Muscle of leg (tissue), 11 donors: ENCODE measurements around the gene MMRN1. TPM values are rescaled to one million over a fixed set of nuclear protein-coding genes. Genes with fewer than 3 reads are reported as not detected.
"Not testable (repeated sequence)": the region's sequence is repeated elsewhere in the genome, so short reads cannot be mapped to it uniquely, and the experiment has no call there.

Experiments used
- DNase-seq: peaks from one replicate; pipeline ENCODE4 v3.0.0; 2013
- H3K27ac ChIP-seq: one replicate; pipeline ENCODE4 v1.5.1; 2013; ENCODE audit warnings: mild to moderate bottlenecking, low read length, control low read depth
- H3K27me3 ChIP-seq: one replicate; pipeline ENCODE4 v1.6.1; 2013; ENCODE audit warnings: low read length; ENCODE audit not compliant: control insufficient read depth, insufficient read depth
- H3K36me3 ChIP-seq: one replicate; pipeline ENCODE4 v1.6.1; 2013; ENCODE audit warnings: low read length; ENCODE audit not compliant: control insufficient read depth, insufficient read depth
- H3K4me1 ChIP-seq: one replicate; pipeline ENCODE4 v1.6.1; 2013; ENCODE audit warnings: low read length; ENCODE audit not compliant: control insufficient read depth, insufficient read depth
- H3K4me3 ChIP-seq: one replicate; pipeline ENCODE4 v1.5.1; 2013; ENCODE audit warnings: low read length, control low read depth
- H3K9me3 ChIP-seq: replicated peaks from 2 replicates; pipeline ENCODE4 v1.6.1; 2013; ENCODE audit warnings: low read depth, low read length; ENCODE audit not compliant: control insufficient read depth
- WGBS: methylation state at CpG from one replicate; pipeline ENCODE4 v1.1.5; 2013; ENCODE audit warnings: missing lambda C conversion rate; ENCODE audit not compliant: insufficient coverage; 5-methylcytosine and 5-hydroxymethylcytosine counted together
- polyA plus RNA-seq, 8 donors: library from polyadenylated mRNA; unstranded; fragments of 120-200 nt; gene quantifications; one replicate each; pipeline versions ENCODE4 v1.2.1 to v1.2.3, GENCODE V29; 2013; ENCODE audit warnings: inconsistent platforms in 1 of 8, low replicate concordance in 1 of 8; ENCODE audit not compliant: insufficient read length in 8 of 8, insufficient read depth in 1 of 8
- total RNA-seq: library from RNA; stranded (reverse); fragments of 120-200 nt; gene quantifications from one replicate; pipeline ENCODE4 v1.2.4, GENCODE V29; 2013

The MMRN1 gene
- total and polyA plus RNA-seq, 9 donors: 1.4 to 8.8 (median 6.4) TPM

DNA sequence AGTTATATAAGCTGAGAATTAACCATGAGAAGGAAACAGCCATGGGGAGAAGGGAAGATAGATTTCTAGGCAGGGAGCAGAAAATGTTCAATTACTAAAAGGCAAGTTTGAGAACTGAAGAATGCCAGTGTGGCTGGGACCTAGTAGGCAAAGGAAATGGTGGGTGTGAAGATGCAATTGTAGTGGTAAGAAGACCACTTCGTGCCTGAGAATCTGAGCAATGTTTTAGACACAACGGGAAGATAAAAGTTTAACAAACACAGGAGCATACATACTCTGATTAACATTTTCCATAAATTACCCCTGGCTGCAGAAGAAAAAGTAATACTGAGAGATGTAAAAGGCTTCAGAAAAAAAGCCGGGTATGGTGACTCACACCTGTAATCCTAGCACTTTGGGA is 18.1 kb upstream of the MMRN1 start:
- Histone ChIP-seq H3K9me3 (no peaks in the 10 kb centered on the region), H3K36me3 (no peaks in the 10 kb centered on the region), H3K27ac (no peak overlapping the region), H3K4me3 (no peak overlapping the region), H3K27me3 (no peaks in the 10 kb centered on the region), H3K4me1 (no peaks in the 10 kb centered on the region)
- no CpG with 5 or more reads among the region's 3 CpGs for WGBS
- DNase-seq: no peak

DNA sequence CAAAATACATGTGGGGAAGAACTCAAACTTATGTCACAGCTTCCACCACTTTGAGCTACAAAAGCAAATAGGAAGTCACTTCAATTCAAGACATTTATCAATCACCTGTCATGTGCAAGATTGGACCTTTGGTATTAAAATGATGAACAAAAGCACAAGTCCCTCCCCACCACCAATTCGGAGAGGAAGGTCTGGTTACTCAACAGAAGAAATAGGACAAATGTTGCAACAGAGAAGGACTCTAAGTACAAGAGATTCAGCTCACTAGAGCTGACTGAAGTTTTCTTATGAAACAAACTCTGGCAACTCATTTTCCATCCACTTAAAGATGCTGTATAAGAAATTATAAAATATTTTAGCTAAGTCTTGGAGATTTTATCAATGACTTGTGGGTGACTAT is 16.0 kb upstream of the MMRN1 start:
- H3K9me3 ChIP-seq: no peaks in the 10 kb centered on the region
- H3K27ac ChIP-seq: no peak overlapping the region
- no peaks in the 10 kb centered on the region for H3K4me1 ChIP-seq
- no peaks in the 10 kb centered on the region for H3K27me3 ChIP-seq
- no peak for DNase-seq
- no peak overlapping the region for H3K4me3 ChIP-seq
- WGBS: no CpG with 5 or more reads among the region's 1 CpG
- no peaks in the 10 kb centered on the region for H3K36me3 ChIP-seq

DNA sequence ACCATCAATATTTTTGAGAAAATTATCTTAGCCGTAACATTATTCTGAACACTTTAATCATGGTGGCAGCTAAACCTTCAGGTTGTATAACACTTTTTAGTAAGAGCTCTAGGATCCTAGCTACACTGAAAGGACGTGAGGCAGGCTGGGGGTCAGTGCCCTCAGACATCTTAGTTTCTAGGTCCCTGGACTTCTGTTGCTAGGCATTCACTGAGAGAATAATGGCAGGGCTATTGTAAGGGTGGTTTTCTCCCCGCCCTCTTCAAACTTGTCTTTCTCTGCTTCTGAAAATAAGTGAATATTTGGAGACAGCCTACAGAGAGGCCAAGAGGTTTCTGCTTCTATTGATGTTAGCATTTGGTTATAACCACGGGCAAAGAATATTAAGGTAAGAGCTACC is 15.4 kb upstream of the MMRN1 start:
- 60% methylated on average over 1 of the region's 4 CpGs for WGBS

DNA sequence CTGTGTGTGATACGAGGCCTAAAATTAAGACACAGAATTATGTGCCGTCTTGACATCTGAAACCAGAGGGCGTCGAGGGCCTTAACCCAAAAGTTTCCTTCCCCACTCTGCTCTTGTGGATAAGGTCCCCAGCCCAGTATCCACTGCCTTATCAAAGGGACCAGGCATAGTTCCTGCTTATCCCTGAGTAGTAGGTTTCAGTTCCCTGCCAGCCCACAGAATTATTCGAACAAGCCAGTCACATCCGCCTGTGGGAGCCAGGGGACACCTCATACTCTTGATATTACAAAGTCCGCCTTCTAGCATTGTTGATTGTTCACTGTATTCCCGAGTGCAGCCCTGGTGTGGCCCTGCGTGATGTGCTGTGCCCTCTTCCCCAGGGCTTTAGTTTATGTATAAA is 5.4 kb upstream of the MMRN1 start:
- Histone ChIP-seq H3K27ac (no peak overlapping the region), H3K36me3 (no peaks in the 10 kb centered on the region), H3K9me3 (no peaks in the 10 kb centered on the region), H3K4me3 (no peak overlapping the region), H3K4me1 (no peaks in the 10 kb centered on the region), H3K27me3 (no peaks in the 10 kb centered on the region)
- DNase-seq: peak; percentile 22
- WGBS: 76% methylated on average over 6 of the region's 9 CpGs

More for the DNA sequence above, 15.4 kb upstream of the MMRN1 start:
- Histone ChIP-seq H3K36me3 (no peaks in the 10 kb centered on the region), H3K4me1 (no peaks in the 10 kb centered on the region), H3K4me3 (no peak overlapping the region), H3K27me3 (no peaks in the 10 kb centered on the region), H3K27ac (no peak overlapping the region), H3K9me3 (no peaks in the 10 kb centered on the region)
- DNase-seq: no peak

DNA sequence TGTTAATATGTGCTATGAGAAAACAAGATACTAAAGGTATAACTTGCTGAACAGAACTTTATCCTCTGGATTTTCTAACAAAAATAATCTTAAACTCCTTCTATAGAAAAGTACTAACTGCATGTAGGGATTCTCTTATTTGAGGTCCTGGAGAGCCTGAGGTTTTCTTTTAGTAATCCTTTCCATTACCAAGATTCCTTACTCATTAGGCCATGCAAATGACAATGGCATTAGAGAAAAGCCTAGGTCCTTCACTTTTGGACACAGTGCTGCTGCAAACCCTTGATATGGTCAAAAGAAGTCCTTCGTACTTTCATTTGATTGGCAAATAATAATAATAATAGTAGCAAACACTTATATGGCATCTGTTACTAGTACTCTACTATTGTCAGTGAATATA is 3.2 kb downstream of the MMRN1 start:
- H3K9me3 ChIP-seq: no peaks in the 10 kb centered on the region
- no CpG with 5 or more reads among the region's 1 CpG for WGBS
- H3K4me1 ChIP-seq: no peaks in the 10 kb centered on the region
- no peak for DNase-seq
- H3K36me3 ChIP-seq: no peaks in the 10 kb centered on the region
- no peak overlapping the region for H3K4me3 ChIP-seq
- H3K27me3 ChIP-seq: no peaks in the 10 kb centered on the region
- H3K27ac ChIP-seq: no peak overlapping the region

DNA sequence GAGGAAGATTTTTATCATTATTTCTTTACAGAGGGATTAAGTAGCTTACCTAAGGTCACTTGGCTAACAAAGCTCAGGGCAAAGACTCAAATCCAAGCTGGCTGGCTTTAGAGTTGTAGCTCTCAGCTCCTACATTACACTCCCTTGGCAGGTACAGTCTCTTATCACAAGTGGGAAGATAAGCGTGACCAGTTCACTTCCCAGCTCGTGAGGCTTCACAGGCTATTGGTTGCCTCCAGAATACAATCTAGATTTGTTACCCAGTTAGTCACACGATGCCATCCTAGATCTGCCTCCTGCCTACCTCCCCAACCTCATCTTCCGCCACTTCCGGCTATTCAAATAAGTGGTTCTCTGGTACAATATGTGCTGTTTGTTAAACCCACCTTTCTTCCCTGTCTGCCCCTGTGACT is 3.7 kb downstream of the MMRN1 start:
- H3K27me3 ChIP-seq: no peaks in the 10 kb centered on the region
- no peaks in the 10 kb centered on the region for H3K4me1 ChIP-seq
- WGBS: 86% methylated on average over 2 of the region's 5 CpGs
- no peak for DNase-seq
- H3K36me3 ChIP-seq: no peaks in the 10 kb centered on the region
- no peaks in the 10 kb centered on the region for H3K9me3 ChIP-seq
- no peak overlapping the region for H3K4me3 ChIP-seq
- H3K27ac ChIP-seq: no peak overlapping the region

DNA sequence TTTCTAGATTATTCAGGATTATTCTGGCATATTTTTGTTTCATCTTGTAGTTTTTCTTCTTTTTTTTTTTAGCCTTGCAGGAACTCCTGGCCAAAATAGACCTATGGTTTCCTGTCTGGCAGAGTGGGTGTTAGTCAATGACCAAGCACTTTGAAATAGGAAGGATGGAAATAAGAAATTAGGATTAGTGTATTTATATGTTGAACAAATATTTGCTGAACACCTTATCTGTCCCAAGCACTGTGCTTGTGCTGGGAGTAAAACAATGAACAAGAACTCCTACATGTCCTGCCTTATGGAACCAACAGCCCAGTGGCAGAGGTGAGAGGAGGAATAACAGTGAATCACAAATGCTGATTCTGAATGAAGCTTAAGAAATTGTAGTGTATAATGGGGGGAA is 4.5 kb downstream of the MMRN1 start:
- Histone ChIP-seq H3K27ac (no peak overlapping the region), H3K36me3 (no peaks in the 10 kb centered on the region), H3K9me3 (no peaks in the 10 kb centered on the region), H3K27me3 (no peaks in the 10 kb centered on the region), H3K4me3 (no peak overlapping the region), H3K4me1 (no peaks in the 10 kb centered on the region)
- no peak for DNase-seq

DNA sequence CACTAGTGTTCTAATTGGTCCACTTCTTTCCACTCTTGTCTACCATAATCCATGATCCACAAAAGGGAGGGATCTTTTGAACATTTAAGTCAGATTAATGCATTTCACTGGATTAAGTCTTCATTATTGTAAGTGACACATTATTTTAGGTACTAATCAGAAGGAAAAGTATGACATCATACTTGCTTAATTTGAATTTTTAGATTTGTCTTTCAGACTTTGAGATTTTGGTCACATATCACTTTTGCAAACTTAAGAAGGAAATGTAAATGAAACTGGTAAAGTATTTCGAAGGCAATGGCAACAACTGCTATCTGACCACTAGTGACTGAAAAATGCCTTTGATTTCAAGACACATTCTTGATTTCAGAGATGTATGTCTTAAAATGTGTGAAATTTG is 5.2 kb downstream of the MMRN1 start:
- H3K4me3 ChIP-seq: no peak overlapping the region
- DNase-seq: no peak
- H3K27ac ChIP-seq: no peak overlapping the region
- no CpG with 5 or more reads among the region's 1 CpG for WGBS
- H3K36me3 ChIP-seq: no peaks in the 10 kb centered on the region
- no peaks in the 10 kb centered on the region for H3K9me3 ChIP-seq
- H3K27me3 ChIP-seq: no peaks in the 10 kb centered on the region
- no peaks in the 10 kb centered on the region for H3K4me1 ChIP-seq

DNA sequence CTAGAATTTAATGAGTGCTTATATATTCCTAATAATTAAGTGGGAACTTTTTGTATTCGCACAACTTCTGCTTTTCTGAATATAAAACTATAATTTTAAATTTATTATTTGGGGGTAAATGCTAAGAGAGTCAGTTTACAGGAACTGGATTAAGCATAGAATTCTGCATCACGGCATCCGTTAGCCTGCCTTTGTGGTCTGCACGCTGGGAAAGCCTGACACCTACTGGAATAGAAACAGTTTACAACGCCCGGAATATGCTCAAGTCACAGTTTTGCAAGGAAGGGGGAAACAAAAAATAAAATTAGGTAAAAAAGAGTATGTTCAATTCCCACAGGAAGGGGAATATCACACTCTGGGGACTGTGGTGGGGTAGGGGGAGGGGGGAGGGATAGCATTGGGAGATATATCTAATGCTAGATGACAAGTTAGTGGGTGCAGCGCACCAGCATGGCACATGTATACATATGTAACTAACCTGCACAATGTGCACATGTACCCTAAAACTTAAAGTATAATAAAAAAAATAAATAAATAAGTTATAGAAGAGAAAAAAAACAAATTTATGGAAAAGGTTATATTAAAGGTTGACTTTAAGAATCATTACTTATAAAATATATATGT is 7.3 kb downstream of the MMRN1 start:
- not testable (repeated sequence) for H3K27ac ChIP-seq, H3K27me3 ChIP-seq, H3K4me1 ChIP-seq, H3K4me3 ChIP-seq, H3K9me3 ChIP-seq, H3K36me3 ChIP-seq
- peak; percentile 64 for DNase-seq
- no CpG with 5 or more reads among the region's 7 CpGs for WGBS

DNA sequence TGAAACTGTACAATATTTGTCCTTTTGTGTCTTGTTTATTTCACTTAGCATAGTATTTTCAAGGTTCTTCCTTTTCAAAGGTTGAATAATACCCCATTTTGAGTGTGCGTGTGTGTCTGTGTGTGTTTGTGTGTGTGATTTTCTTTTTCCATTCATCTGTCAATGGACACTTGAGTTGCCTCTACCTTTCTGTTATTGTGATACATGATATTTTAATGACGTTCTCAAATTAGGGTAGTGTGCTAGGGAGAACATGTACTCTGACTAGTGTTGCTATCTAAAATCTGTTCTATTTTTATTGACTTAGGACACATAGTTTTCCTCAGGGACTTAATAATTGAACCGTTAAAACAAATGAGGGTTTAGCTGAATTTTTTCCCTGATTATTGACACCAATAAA is 9.9 kb downstream of the MMRN1 start:
- H3K4me3 ChIP-seq: no peak overlapping the region
- DNase-seq: no peak
- H3K9me3 ChIP-seq: no peaks in the 10 kb centered on the region
- H3K36me3 ChIP-seq: no peaks in the 10 kb centered on the region
- H3K27ac ChIP-seq: no peak overlapping the region
- no CpG with 5 or more reads among the region's 3 CpGs for WGBS
- H3K27me3 ChIP-seq: no peaks in the 10 kb centered on the region
- no peaks in the 10 kb centered on the region for H3K4me1 ChIP-seq

DNA sequence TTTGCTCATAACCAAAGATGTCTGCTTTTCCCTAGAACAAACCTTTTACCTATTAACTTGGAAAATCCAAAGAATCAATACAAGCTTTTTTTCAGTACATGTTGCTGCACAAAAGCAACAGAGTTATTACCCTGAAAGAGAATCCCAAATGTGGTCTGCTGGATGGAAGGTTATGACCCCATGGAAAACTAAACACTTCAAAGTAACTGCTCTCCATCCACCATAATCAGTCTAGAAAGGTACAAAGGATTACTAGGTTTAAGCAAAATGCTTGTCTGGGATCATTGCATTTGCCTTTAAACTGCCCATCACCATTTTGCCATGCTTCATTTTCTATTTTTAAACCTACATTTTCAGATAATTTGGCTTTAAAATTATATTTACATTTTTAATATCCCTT is 11.7 kb downstream of the MMRN1 start:
- no peak overlapping the region for H3K4me3 ChIP-seq
- no peak for DNase-seq
- H3K36me3 ChIP-seq: no peaks in the 10 kb centered on the region
- no peaks in the 10 kb centered on the region for H3K4me1 ChIP-seq
- H3K9me3 ChIP-seq: no peaks in the 10 kb centered on the region
- no peak overlapping the region for H3K27ac ChIP-seq
- H3K27me3 ChIP-seq: no peaks in the 10 kb centered on the region
